ENCODE measurements around the gene CLDN7.

CLDN7 gene

DNA sequence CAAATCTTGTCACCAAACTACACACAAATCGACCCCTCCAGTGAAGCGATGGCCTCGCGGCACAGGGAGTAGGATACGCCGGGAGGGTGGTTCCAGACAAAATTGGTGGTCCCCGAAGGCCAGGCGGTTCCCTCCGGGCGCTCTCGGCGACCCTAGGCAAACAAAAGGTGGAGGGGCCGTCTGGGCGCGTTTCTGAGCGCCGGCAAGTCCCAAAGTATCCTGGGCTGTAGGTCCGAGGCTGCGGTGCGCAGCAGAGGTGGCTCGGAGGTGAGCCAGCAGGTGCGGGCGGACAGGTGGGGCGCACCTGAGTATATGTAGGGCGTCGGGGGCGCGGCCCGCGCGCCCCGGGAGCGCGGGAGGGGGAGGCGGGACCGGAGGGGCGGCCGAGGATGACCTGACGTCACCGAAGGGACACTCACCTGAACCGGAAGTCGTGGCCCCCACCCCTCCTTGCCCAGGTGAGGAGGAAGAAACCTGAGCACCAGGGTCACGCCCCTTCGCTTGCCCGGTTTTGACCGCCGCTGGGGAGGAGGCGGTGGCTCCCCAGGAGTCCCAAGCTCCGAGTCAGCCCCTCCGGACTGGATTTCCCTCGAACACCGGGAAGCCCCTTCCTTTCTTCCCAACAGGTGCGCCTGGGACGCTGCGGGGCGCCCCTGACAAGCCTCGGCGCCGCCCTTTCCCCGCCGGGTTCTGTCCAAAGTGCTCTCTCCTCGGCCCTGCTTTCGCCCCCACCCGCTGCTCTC is at the start of gene CLDN7:
Gene CLDN7, minus strand, starts transcription at position 287 of the 743 bp plus-strand sequence. CDS start 435 bp downstream, outside the sequence.
- no peak for DNase-seq (ENCODE audit: low read depth in 2 of 2, low spot score in 1 of 2)

- DNase-seq (ENCODE audit: low read depth in 2 of 2, low spot score in 1 of 2) = no peak
These were observed 48.9 kb upstream of the CLDN7 start for GRCh38 chr17:7311110-7311705.

- no peak for DNase-seq (ENCODE audit: low read depth in 2 of 2, low spot score in 1 of 2)
These were observed 47.4 kb upstream of the CLDN7 start for GRCh38 chr17:7309628-7310027.

DNA sequence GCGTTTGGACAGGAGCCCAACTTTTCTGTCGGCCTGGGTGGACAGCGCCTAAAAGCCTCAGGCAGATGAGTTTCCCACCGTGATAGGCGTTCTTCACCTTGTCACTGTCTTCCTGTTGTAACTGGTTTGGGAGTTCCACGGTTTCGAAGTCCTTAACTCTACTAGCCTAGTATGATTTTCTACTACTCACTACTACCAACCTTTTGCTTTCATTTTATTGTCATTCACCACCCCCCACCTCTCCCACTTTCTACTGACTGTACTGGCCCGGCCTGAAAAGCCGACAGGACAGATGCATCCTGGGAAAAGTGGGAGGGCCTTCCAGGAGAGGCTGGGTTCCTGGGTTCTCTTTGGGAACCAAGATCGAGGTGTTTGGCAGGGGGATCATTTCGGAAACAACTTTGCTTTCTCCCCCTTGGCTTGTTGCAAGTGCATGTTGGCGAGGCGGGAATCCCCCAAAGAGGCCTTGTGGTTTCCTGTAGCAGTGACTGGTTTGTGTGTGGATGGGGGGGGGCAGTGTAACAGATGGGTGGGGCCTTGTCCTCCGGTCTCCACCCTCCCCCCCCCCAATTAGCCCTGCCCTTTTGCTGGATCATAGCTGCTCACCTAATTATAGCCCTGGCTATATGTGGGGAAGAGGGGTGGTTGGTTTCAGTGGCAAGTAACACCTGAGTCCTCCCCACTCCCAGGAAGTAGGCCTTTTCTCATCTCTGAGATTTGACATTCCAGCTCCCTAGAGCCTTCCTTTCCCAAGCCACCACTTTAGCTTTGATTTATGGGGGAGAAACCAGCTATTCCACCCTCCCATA is 46.6 kb upstream of the CLDN7 start:
- DNase-seq (ENCODE audit: low read depth in 2 of 2, low spot score in 1 of 2) = peak; percentile 67 to 75

DNA sequence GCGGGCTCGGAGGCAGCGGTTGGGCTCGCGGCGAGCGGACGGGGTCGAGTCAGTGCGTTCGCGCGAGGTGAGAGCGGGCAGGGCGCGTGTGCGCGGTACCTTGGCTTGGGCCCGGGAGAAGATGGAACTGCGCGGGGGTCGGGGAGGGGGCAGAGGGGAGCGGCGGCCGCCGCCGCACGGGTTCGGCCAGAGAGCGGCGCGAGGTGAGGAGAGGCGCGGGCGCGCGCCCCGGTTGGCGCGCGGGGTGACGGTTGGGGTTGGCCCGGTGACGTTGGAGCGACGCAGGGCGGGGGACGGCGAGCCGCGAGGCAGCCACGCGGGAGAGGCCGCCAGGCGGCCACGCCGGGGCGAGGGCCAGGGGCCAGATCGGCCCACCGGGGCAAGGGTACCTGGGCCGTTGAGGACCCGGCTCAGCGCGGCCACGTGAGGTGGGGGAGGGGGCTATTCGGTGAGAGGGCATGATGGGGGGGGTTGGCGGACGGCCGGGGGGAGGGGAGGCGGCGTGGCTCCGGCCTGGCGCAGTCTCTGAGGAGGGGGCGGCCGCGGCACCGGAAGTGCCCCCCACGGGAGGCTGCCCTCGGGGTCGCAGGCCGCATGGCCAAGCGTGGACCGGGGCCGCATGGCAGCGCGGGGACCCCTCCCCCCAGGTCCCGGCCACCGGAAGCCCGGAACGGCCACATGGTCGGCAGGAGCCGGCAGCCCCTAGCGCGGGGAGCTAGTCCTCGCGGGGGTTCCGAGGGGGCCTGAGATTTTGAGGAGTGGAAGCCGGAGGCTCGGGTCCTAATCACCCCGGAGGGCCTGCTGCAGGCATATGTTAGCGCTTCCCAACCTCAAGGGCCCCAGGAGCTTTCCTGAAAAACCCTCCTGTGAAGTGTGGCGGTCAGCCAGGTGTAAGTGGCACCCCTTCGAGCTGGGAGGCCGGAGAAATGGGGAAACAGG is 45.7 kb upstream of the CLDN7 start:
- DNase-seq (ENCODE audit: low read depth in 2 of 2, low spot score in 1 of 2) = no peak

GRCh38 chr17:7306911-7307685 is 44.8 kb upstream of the CLDN7 start, which contains the start of gene EIF5A:
Gene EIF5A, plus strand, starts transcription at chr17:7307628. Its CDS starts 2,008 bp downstream, at chr17:7309636.
- peak; percentile 100 for DNase-seq (ENCODE audit: low read depth in 2 of 2, low spot score in 1 of 2)

GRCh38 chr17:7304179-7304578 is 41.9 kb upstream of the CLDN7 start:
- DNase-seq (ENCODE audit: low read depth in 2 of 2, low spot score in 1 of 2) = no peak

DNA sequence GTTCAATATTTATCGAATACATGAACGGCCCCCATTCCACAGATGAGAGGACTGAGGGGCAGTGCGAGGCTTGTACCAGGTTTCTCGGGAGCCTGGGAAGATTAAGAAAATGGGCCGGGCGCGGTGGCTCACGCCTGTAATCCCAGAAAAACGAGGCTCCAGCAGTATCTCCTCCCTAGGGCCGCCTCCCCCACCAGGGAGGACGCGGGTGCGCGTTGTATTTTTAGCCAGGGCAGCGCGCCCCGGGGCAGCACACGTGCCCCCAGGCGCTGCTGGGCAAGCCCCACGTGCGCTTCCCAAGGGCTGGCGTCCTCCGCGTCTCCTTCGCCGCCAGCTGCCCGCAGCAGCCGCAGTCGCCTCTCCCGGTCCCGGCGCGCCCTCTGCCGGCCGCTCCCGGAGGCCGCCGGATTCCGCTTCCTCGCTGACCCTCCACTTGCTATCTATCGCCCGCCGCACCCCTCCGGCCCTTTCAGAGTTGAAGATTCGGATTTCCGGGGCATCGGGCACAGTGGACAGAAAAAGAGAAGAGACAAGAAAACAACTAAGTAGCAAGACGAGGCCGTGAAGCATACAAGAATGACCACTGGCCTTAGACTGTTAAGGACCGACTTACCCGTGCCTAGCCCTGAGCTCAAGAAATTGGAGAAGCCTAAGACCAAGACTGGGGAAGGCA is 34.0 kb upstream of the CLDN7 start:
- DNase-seq (ENCODE audit: low read depth in 2 of 2, low spot score in 1 of 2) = no peak

DNA sequence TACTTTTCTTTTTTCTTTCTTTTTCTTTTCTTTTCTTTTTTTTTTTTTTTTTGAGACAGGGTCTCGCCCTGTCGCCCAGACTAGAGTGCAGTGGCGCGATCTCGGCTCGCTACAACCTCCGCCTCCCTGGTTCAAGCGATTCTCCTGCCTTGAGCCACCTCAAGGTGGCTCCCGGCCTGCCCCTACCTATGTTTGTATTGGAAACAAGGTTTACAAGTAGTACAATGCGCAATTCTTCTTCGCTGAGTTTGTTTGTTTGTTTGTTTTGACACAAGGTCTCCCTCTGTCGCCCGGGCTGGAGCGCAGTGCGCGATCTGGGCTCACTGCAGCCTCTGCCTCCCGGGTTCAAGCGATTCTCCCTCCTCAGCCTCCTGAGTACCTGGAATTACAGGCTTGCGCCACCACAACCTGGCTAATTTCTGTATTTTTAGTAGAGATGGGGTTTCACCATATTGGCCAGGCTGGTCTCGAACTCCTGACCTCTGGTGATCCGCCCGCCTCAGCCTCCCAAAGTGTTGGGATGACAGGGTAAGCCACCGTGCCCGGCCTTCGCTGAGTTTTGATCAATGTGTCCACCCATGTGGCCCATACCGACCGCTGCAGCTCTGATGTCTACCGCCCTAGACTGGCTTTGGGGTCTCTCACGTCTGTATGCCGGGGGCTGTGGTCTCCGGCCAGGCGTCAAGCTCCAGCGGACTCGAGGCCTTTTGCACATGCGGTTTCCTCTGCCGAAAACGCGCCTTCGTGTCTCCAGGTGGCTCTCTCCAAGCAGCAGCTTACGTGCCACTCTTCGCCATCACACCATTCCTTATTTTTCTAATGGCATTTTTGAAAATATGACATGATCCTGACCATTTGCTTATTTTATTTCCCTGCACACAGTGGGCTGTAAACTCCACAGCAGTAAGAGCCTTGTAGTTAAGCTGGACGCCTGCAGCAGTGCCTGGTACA is 33.2 kb upstream of the CLDN7 start:
- no peak for DNase-seq (ENCODE audit: low read depth in 2 of 2, low spot score in 1 of 2)

- peak in 1 of 2 donors; percentile 50 for DNase-seq (ENCODE audit: low read depth in 2 of 2, low spot score in 1 of 2)
These were observed 32.4 kb upstream of the CLDN7 start, which contains the start of gene YBX2 for GRCh38 chr17:7294614-7295153. Gene YBX2, minus strand, starts transcription at chr17:7294639. Its CDS starts 139 bp downstream, at chr17:7294500.

DNA sequence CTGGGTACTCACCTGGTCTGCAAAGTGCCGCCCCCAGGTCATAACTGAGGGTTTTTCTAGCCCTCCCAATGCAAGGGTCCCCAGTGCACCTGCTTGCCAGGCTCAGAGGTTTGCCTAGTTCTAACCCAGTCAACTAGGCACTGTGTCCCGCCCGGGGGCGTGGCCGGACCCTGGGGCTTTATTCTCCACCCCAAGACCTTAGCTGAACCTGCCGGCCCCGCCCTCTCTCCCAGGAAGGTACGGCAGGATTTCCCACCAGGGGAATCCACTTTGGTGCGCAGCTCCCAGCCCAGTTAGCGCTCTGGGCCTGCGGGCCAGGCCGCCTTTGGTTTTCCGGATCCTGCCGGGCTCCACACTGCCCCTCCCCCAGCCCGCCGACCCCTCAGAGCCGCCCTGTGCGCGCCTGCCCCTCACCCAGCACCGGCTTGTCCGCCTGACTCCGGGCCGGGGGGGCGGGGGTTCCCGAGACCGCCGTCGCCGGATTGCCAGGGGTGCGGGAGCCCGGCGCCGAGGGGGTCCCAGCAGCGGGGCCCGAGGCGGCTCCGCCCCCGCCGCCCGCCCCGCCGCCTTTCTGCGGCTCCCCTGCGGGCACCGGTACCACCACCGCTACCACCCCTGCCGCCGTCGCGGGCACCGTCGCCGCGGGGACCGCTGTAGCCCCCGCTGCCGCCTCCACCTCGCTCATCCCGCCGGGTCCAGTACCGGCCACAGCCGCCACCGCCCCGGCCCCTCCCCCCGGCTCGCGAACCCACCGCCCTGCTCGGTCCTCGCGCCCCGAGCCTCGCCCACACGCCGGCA is 31.7 kb upstream of the CLDN7 start:
- no peak for DNase-seq (ENCODE audit: low read depth in 2 of 2, low spot score in 1 of 2)

GRCh38 chr17:7293159-7293558 is 30.9 kb upstream of the CLDN7 start:
- no peak for DNase-seq (ENCODE audit: low read depth in 2 of 2, low spot score in 1 of 2)

GRCh38 chr17:7292729-7293128 is 30.5 kb upstream of the CLDN7 start:
- DNase-seq (ENCODE audit: low read depth in 2 of 2, low spot score in 1 of 2) = no peak

DNA sequence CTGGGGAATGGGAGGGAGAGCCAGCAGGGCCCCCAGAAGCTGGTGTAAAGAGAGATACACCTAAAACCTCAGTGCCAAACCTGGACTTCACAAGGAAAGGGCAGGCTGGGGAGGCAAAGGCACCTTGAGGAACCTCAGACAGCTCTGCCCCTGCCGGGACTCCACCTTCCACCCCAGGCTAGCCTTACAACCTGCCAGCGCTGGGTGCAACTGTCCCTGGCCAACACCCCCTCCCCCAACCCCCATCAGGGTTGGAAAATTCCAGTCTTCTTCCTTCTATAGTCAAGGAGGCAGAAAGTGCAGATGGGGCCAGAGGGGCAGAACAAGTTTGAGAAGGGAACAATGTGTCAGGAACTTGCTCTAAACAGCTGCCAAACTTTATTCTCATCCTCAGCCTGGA is 29.9 kb upstream of the CLDN7 start:
- no peak for DNase-seq (ENCODE audit: low read depth in 2 of 2, low spot score in 1 of 2)

DNA sequence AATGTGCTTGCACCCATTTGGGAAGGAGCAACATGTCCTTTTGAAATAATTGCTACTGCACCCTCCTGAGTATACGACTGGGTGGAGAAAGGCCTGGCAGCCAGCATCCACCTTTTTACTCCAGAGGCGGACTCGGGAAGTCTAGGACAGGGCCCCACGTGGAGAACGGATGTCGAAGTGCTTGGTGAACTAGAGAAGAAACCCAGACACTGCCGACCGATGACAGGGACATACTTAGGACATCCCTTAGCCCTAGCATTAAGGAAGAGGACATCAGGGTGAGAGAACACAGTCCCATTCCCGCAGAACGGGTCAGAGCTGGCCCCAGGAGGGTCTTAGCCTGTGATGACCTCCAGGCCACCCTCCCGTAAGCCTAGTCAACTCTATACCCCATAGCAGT is 28.4 kb upstream of the CLDN7 start:
- DNase-seq (ENCODE audit: low read depth in 2 of 2, low spot score in 1 of 2) = no peak

DNA sequence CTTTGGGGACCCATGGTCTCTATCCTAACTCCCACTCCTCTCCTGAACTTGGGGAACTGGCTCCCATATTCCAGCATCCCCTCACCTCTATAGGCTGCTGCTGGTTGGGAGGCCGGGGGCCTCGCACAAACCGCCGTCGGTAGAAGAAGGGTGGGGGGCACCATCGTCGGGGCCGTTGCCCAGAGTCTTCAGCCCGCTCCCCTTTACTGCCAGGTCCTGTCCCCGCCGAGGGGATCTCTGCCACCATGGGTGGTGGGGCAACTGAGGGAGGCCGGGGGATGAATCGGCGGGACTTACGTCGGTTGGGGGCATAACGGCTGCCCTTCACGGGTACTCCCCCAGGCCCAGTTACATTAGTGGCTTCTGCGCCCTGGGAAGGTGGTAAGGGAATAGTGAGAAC is 27.9 kb upstream of the CLDN7 start:
- no peak for DNase-seq (ENCODE audit: low read depth in 2 of 2, low spot score in 1 of 2)
